Right lobe of liver (tissue), 4 donors: Measurements from ENCODE around the gene LIMK1.

Source experiments
- POLR2A ChIP-seq: fragments of 450-650 bp; IDR thresholded peaks from one replicate; pipeline ENCODE4 v1.6.1; 2017; ENCODE audit warnings: antibody characterized with exemption, mild to moderate bottlenecking
- TF ChIP-seq, protein P1 (sequence below), 4 donors: fragments of 200-600 bp in 3 of 4; fragments of 450-650 bp in 1 of 4; IDR thresholded peaks; one replicate each; pipeline versions ENCODE4 v1.5.1 to v1.8.0; 2016 to 2022; ENCODE audit warnings: antibody characterized with exemption in 4 of 4, mild to moderate bottlenecking in 2 of 4
- donor health status: DM: no; HTN: no; CAD: no.
- donor health status: DM: no; HTN: no; CAD: no.
- donor health status: DM: no; HTN: yes; CAD: no.

DNA sequence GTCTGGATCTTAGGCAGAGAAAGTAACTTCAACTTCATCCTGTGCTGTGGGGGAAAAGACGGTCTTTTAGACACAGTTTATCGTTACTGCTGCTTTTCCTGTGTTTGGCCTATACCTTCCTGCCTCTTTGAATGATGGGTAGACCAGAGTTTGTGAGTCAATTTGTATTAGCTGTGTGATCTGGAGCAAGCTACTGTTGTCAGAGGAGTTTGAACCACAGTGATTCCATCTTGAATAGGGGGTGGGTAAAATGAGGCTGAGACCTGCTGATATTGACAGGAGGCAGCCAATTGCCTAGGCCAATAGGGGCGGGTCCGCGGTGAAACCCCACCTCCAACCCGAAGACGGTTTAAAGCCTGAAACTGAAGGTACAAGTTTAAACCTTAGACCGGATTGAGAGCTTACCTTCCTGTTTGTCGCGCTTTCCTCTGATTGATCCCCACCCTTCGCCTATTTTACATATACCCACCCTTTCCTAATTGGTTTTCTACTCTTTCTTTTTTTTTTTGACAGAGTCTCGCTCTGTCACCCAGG, 54.8 kb downstream of the LIMK1 start:
- TF ChIP-seq, protein P1, sequence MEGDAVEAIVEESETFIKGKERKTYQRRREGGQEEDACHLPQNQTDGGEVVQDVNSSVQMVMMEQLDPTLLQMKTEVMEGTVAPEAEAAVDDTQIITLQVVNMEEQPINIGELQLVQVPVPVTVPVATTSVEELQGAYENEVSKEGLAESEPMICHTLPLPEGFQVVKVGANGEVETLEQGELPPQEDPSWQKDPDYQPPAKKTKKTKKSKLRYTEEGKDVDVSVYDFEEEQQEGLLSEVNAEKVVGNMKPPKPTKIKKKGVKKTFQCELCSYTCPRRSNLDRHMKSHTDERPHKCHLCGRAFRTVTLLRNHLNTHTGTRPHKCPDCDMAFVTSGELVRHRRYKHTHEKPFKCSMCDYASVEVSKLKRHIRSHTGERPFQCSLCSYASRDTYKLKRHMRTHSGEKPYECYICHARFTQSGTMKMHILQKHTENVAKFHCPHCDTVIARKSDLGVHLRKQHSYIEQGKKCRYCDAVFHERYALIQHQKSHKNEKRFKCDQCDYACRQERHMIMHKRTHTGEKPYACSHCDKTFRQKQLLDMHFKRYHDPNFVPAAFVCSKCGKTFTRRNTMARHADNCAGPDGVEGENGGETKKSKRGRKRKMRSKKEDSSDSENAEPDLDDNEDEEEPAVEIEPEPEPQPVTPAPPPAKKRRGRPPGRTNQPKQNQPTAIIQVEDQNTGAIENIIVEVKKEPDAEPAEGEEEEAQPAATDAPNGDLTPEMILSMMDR (IDR thresholded peaks at IDR 0.05): no peak
- no peak for TF ChIP-seq POLR2A
